BJ (cell line): Measurements from ENCODE around the gene TYSND1. TPM values are rescaled to one million over a fixed set of nuclear protein-coding genes. Genes with fewer than 3 reads are reported as not detected.

Experiments
- CTCF ChIA-PET: fragments of 350-600 bp; formaldehyde crosslinking; extraction: SDS; loops from one replicate; lab custom pipeline; 2021; ENCODE audit warnings: antibody characterized with exemption, inconsistent platforms; lab: Yijun Ruan, JAX
- POLR2A ChIA-PET: fragments of 300-600 bp; sonication (Branson Sonifier 250); formaldehyde crosslinking; extraction: SDS; loops from one replicate; lab custom pipeline; 2021; ENCODE audit warnings: antibody characterized with exemption; lab: Charles Lee
- DNase-seq: peaks from one replicate; pipeline ENCODE4 v3.0.0-alpha.2; 2011; ENCODE audit warnings: low read depth
- H3K27me3 ChIP-seq: 2 replicates; pipeline ENCODE4 v1.6.0; 2011; ENCODE audit warnings: low read length; ENCODE audit not compliant: control insufficient read depth, insufficient read depth
- H3K36me3 ChIP-seq: 2 replicates; pipeline ENCODE4 v1.5.1; 2011; ENCODE audit warnings: low read length; ENCODE audit not compliant: control insufficient read depth, insufficient read depth
- H3K4me3 ChIP-seq: 2 replicates; pipeline ENCODE4 v1.5.1; 2011; ENCODE audit warnings: low read depth, mild to moderate bottlenecking, control low read depth, low read length
- polyA plus RNA-seq: library from polyadenylated mRNA; depleted of rRNA; stranded (reverse); fragments of >200 nt; gene quantifications from 2 replicates; pipeline ENCODE4 v1.2.3, GENCODE V29; 2011
- TF ChIP-seq, protein P1 (sequence below): IDR thresholded peaks from 2 replicates; pipeline ENCODE4 v1.5.1; 2011; ENCODE audit warnings: low read depth, mild to moderate bottlenecking, control low read depth, inconsistent platforms, low read length, moderate library complexity; ENCODE audit not compliant: insufficient read depth

TYSND1 gene
- polyA plus RNA-seq, 1 experiment: 5.3 TPM

- POLR2A ChIA-PET: no interaction called here
- TF ChIP-seq, protein P1, sequence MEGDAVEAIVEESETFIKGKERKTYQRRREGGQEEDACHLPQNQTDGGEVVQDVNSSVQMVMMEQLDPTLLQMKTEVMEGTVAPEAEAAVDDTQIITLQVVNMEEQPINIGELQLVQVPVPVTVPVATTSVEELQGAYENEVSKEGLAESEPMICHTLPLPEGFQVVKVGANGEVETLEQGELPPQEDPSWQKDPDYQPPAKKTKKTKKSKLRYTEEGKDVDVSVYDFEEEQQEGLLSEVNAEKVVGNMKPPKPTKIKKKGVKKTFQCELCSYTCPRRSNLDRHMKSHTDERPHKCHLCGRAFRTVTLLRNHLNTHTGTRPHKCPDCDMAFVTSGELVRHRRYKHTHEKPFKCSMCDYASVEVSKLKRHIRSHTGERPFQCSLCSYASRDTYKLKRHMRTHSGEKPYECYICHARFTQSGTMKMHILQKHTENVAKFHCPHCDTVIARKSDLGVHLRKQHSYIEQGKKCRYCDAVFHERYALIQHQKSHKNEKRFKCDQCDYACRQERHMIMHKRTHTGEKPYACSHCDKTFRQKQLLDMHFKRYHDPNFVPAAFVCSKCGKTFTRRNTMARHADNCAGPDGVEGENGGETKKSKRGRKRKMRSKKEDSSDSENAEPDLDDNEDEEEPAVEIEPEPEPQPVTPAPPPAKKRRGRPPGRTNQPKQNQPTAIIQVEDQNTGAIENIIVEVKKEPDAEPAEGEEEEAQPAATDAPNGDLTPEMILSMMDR: no peak
- Histone ChIP-seq H3K27me3 (no peaks in the 10 kb centered on the region), H3K36me3 (no peaks in the 10 kb centered on the region), H3K4me3 (no peak overlapping the region)
- CTCF ChIA-PET: interaction anchor here (1.2 kb wide), 1 partner anchor 28 kb away, joined by 4 read pairs; no protein-coding TSS in a partner anchor
- no peak for DNase-seq
Observed at GRCh38 chr10:70174058-70174741, 27.7 kb upstream of the TYSND1 start.

DNA sequence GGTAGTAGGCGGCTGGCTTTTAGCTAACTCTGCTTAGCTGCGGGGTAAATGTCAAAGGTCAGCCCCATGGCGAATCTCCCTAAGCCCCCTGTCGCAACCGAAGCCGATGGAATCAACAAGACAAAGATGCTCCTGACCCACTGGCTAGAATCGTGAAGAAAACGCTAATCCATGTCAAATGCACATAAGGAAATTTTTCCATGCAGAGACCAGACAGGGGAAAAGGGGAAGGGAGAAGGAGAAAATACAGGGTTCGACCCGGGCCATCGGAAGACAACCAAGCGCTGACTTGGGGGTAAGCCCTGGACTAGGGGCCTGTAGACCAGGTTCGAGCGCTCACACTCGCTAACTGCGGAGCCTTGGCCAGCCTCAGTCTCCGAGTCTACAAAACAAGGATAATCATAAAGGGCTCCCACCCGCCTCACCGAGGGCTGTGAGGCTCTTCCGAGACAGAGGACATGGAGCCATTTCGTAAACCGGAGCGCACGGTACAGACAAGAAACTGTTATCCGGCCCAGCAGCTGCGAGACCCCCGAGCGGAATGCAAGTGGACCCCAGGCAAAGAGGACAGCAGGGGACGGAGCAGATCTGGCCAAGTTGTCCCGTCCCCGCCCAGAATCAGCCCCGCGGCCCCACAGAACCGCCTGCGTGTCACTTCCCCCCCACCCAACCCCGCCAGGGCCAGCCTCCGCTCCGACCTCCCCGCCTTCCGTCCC is 23.3 kb upstream of the TYSND1 start:
- H3K27me3 ChIP-seq: no peaks in the 10 kb centered on the region
- peak overlapping the region; percentile 82 for H3K4me3 ChIP-seq
- no peaks in the 10 kb centered on the region for H3K36me3 ChIP-seq
- CTCF ChIA-PET: interaction anchor here (0.6 to 5.1 kb wide), 7 partner anchors 10 to 273 kb away, joined by 3 to 26 read pairs (median 3); partner anchors contain the start of gene TYSND1
- no peak for DNase-seq
- POLR2A ChIA-PET: interaction anchor here (1.0 to 1.6 kb wide), 3 partner anchors 22 to 23 kb away, joined by 5 to 12 read pairs (median 9); partner anchors contain the start of gene TYSND1
- TF ChIP-seq, protein P1: no peak

GRCh38 chr10:70169011-70169410 is 22.5 kb upstream of the TYSND1 start:
- Histone ChIP-seq H3K36me3 (peaks cover 2% of the 10 kb centered on the region; the same call in 1 of the 2 replicates), H3K4me3 (peak overlapping the region; percentile 82), H3K27me3 (no peaks in the 10 kb centered on the region)
- ChIA-PET POLR2A (interaction anchor here (1.0 kb wide), 1 partner anchor 23 kb away, joined by 5 read pairs; the partner anchor contains the start of gene TYSND1), CTCF (interaction anchor here (1.5 to 5.1 kb wide), 3 partner anchors 22 to 195 kb away, joined by 5 to 26 read pairs (median 5); partner anchors contain the start of gene TYSND1)
- no peak for DNase-seq
- TF ChIP-seq, protein P1: no peak

GRCh38 chr10:70167246-70167645 is 20.7 kb upstream of the TYSND1 start:
- POLR2A ChIA-PET: no interaction called here
- H3K27me3 ChIP-seq: no peaks in the 10 kb centered on the region
- DNase-seq: no peak
- H3K4me3 ChIP-seq: no peak overlapping the region
- CTCF ChIA-PET: interaction anchor here (1.2 to 5.1 kb wide), 2 partner anchors 20 to 51 kb away, joined by 3 to 26 read pairs; partner anchors contain the start of gene TYSND1
- TF ChIP-seq, protein P1: no peak
- peaks cover 2% of the 10 kb centered on the region for H3K36me3 ChIP-seq

DNA sequence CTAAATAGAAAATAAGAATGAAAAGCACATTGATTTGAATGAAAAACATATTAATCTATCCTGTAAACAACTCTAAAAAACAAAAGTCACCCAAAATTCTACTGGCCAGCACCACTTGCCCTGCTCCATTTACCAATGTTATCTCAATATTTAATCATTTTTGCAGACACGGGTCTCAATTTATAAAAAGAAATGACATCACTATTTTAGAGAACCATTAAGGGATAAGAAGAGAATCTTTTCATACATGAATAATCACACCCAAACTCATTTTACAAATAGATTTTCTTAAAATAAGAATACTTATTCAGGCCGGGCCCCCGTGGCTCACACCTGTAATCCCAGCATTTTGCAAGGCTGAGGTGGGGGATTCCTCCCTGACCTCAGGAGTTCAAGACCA is 19.9 kb upstream of the TYSND1 start:
- no peaks in the 10 kb centered on the region for H3K27me3 ChIP-seq
- H3K4me3 ChIP-seq: no peak overlapping the region
- CTCF ChIA-PET: interaction anchor here (5.1 kb wide), 1 partner anchor 19 kb away, joined by 26 read pairs; the partner anchor contains the start of gene TYSND1
- TF ChIP-seq, protein P1: no peak
- peaks cover 2% of the 10 kb centered on the region for H3K36me3 ChIP-seq
- POLR2A ChIA-PET: no interaction called here
- no peak for DNase-seq
